Activated CD8-positive, alpha-beta memory T cell treated with anti-CD3 and anti-CD28 coated beads for 24 hours (primary cell): Measurements from ENCODE around the gene SPTBN5.
A peak's percentile ranks its signal among the peaks of the same experiment; 100 is the strongest.

ENCODE experiments used
- DNase-seq: peaks from one replicate; pipeline ENCODE4 v3.0.0-alpha.2; 2020

The SPTBN5 gene

DNA sequence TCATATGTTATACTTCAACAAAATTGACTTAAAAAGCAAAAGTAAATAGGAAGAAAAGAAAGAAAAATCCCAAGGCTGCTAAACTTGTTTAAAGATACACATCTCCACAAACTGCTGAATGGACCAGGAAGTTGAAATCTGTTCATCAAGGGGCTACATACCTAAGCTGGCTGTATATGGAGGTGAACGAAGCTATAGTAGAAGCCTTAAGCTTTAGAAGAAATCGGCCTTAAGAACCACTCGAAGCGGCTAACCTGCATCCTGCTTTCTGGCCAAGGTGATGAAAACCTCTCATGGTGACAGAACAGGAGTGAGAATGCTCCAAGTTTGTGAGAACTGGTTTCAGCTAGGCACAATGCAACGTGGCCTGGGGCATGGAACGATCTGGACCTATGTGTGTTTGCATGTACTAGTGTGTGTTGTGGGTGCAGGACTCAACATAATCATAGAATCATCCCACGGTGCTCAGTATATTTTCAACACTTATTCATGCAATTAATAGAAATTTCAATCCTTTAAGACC lies 31.3 kb upstream of the SPTBN5 start:
- DNase-seq: no peak

- DNase-seq: no peak
Observed at GRCh38 chr15:41923401-41923997, 29.6 kb upstream of the SPTBN5 start.

DNA sequence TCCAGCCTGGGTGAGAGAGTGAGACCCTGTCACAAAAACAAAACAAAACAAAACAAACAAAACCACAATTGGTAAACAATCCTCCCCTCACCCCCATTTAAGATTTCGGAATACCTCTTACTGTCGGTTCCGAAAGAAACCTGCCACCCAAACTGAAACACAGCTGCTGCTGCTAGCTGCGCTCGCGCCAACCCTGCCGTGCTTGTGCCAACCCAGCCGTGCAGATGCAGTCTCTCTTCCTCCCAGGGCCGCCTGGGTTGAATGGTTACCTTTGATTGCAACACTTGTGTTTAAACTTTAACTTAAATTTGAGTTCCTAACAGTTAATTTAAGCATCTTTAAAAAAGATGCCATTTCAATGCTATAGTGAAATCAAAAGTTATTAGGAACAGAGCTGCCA lies 28.5 kb upstream of the SPTBN5 start:
- DNase-seq: no peak

- DNase-seq: no peak
Observed at GRCh38 chr15:41921639-41922038, 27.8 kb upstream of the SPTBN5 start.

GRCh38 chr15:41921167-41921566 lies 27.3 kb upstream of the SPTBN5 start:
- no peak for DNase-seq

DNA sequence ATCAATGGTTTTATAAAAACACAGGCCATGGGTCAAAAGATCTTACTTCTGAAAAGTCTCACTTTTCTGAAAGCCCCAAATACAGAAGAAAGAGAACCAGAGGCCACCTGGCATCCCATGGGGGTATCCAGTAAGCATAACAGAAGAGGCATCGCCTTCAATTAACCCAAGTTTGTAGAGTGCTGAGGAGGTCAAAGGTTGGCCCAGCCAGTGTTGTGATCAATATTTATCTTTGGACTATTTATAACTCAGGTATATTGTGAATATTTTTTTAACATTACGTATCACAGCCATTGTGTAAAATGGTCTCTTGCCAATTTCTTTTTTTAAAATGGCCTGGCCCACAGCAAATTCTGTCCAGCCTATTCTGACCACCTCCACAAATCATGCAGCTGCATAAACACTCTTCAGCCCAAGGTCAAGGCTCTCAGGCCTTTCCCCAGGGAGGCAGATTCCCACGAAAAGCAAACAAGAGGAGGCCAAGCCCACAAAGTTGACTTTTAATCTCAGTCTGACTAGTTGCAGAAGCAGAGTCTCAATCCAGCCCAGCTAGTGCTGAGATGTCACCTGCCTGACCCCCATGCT lies 26.2 kb upstream of the SPTBN5 start:
- DNase-seq: no peak

DNA sequence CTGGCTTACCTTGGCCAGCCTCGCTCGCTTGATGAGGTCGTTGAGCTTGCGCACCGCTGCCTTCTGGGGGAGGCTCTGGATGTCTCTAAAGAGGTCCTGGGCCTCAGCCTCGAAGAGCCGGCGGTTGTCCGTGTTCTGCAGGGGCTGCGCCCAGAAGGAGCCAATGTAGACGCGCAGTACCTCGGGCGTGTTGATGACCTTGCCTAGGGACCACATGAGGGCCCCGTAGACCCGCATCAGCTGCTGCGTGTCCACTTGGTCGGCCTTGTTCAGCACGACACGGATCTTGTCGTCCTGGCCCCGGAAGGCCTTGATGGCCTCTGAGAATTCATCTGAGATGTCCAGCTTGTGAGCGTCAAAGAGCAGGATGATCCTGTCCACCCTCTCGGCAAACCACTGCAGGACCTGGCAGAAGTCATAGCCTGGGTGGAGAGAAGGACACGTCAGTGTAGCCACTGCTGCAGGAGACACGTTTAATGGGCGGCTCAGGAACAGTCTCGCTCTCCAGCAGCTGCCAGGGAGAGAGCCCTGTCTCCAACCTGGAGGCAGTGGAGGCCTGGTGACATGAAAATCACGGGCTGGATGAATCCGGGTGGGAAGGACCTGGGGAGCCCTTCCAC lies 25.5 kb upstream of the SPTBN5 start:
- DNase-seq: no peak

DNA sequence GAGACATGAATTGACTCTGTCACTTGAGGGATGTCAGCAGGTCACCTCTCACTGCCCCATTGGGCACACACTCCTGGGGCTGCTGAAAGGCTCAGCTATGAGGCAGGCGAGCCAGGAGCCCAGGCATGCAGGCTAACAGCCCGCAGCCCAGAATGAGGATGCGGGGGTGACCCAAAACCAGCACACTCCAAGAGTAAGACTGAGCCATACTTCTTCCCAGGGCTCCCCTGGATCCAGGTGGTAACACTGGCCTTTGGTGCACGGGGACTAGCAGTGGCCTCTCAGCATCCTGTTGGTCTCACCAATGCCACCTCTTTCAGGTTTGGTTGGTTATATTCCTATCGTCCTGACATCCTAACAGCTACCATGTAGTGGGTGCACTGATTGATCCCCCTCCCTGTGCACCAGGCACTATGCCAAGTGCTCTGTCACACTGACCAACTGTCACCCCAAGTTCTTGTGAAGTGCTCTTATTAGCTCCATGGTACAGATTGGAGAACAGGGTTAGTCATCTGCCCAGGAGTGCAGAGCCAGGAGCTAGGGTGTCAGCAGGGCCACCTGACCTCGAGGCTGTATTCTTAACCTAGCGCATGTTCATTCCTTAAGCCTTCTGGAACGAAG lies 24.8 kb upstream of the SPTBN5 start:
- no peak for DNase-seq

DNA sequence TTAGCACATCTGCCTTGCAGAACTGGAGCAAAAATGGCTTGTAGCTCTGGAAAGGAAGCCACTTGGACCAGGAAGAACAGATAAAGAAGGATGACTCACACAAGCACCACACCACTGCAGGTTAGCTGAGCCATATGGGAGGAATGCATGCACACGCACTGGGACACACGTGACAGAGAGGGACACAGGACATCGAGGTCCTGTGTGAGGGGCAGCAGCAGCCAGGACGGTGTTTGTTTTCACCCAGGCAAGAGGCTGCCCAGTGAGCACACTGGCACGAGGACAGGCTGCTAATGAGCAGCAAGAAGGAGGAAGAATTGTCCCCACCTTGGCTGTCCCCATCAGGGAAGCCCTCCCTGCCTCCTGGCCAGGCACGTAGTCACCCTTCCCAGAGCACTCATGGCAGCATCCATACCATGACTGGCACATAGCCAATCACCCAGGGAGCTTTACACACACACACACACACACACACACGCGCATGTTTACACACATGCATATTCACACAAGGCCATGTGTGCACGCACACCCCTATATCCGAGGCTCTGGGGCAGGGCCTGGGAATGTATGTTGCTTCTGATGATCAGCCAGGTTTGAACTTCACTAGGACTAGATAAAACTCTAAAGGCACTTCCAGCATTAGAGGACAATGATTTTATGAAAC lies 24.0 kb upstream of the SPTBN5 start:
- no peak for DNase-seq

GRCh38 chr15:41915255-41915994 lies 21.6 kb upstream of the SPTBN5 start:
- no peak for DNase-seq

DNA sequence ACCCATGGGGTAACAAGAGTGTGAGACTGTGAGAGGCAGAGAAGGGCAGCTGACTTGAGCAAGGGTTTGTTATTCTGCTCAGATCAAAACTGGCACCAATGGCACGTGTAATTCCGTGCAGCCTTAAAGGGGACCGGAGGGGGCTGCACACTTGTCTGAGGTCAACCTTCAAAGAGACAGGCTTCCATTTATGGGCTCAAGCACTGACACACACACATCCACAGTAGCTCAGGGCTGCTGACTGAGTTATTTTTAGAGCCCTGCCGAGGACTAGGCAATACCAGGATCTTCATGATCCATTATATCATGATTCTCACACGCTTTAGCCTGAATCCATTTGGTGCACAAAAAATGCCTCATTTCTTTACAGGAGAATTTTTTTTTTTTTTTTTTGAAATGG lies 20.6 kb upstream of the SPTBN5 start:
- no peak for DNase-seq

DNA sequence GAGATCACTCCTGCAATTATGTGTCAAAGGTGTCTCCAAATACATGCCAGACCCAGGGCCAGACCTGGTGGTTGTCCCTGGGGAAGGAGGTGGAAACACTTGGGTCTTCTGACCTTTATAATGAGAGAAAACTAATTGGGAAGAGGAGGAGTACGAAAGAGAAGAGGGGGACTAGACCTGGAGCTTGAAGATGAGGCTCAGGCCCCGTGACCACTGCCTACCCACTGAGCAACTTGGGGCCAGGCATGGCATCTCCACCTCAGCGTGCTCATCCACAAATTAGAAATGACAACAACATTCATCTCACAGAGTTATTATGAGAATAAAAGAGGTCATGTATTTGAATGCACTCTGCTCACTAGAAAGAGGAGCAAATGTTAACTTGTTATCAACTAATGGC lies 19.4 kb upstream of the SPTBN5 start:
- DNase-seq: no peak

GRCh38 chr15:41911691-41912345 lies 18.0 kb upstream of the SPTBN5 start:
- DNase-seq: no peak

DNA sequence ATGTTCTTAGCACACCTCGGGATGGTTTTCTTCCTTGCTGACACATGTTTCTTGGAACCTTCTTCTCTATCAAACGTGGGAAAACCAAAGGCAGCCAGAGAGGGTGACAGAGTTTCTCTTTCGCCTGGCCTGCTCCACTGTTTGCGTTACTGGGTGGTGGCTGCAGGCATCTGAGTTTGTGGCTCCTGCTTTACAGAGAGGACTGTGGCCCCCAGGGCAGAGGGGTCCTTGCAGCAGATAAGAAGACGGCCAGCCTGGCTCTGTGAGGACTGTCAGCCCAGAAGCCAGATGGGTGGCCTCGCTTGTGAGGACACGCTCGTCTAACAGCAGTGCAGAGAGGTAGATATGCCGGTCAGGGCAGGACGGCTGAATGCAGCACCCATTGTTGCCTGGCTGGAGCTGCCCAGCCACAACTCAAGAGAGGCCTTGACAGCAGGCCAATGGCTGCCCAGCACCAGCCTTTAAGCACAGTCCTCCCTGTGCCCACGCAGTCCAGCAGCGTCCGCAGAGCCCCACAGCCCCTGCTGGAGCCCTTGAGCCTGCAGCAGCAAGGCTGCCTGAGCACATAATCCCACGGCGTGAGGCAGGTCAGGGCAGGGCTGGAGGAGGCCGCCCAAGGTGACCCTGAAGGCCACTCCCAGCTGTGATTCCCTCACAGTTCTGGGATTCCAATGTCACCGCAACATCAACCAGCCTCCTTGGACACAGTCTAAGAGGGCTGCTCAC lies 15.0 kb upstream of the SPTBN5 start:
- no peak for DNase-seq

GRCh38 chr15:41907141-41907540 lies 13.3 kb upstream of the SPTBN5 start:
- no peak for DNase-seq

DNA sequence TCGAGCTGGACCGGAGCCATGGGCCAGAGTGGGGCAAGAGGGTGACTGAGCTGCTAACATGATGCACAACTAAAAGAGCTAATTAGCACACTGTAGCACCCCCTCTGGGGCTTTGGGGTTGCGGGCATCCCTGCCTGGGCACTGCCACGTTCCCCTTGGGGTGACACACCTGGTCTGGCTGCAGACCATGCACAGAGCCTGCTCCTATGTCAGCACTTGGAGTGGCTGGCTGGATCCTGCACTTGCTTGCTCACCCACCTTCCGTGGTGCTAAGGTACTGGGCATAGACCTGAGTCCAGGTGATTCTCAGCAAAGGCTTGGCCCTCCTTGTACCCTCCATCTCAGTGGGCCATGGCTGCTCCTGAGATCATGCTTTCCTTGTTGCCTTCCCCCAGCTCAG lies 12.8 kb upstream of the SPTBN5 start:
- no peak for DNase-seq

DNA sequence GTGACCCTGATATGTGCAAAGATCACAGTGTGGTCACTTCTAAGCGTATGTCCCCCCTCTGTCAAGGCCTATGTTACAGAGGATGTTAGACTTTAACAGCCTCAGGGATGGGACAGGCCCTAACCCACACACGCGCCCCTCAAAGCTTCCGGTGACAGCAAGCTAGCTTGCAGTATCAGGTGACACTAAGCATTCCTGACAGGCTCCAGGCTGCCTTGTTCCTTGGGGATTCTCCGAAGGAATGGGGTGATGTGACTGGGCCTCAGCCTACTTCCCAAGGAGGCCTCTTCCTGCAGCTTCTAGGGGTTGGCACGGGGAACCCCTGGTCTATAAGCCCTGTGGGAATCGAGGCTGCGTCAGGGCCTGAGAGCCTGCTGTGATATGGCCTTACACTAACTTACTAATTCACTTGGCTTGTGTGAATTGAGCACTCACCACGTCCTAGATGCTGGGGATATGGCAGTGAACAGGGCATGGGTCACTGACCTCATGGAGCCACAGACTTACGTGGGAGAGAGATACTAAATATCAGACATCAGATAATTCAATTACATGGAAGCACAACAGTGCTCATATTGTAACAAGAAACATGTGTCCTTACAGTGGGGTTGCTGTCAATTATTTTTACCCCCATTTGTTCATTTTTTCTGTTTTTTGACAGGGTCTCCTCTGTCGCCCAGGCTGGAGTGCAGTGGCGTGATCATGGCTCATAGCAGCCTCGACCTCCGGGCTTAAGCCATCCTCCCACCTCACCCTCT lies 11.4 kb upstream of the SPTBN5 start:
- DNase-seq: no peak

DNA sequence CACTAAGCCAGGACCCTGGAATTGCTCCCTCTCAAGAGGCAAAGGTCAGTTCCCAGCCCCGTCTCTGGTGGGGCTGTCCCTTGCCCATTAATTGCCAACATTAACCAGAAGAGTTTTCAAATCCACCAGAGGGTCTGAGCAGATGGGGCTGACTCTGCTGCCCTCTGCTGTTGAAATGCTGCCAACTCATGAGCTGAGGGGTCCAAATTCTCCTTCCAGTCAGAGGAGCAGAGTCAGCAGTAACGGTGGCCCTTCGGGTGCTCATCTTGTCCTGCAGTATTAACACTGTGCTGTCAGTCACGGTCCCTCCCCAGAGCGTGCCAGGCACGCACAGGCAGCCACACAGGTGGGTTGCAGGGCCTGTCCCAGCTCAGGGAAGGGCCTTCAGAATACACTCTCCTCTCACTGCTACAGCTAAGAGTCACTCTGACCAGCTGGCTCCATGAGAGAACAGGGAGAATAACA lies 10.7 kb upstream of the SPTBN5 start:
- DNase-seq: peak; percentile 87

- DNase-seq: no peak
Observed at GRCh38 chr15:41903782-41904181, 9.9 kb upstream of the SPTBN5 start.

DNA sequence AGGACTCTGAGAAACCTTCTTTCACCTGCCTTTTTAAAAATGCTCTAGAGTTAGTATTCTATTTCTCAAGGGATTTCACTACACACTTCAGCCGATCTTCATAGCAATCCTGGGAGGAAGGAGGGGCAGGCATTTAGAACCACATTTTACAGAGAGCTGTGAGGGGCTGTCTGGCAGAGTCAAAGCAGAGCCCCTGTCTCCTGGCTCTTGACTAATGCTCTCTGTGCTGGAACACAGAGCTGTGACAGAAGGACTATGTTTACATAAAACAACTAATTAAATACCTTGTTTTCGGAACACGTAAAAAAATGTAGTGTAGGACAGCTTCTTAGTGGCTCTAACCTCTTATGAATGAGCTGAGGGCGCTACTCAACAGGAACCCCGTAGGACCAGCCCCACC lies 7.6 kb upstream of the SPTBN5 start:
- no peak for DNase-seq
